GM04503 (cell line): ENCODE measurements around the gene SLC22A2.

Experiments
- DNase-seq: peaks from one replicate; pipeline ENCODE4 v3.0.0-alpha.2; 2012; ENCODE audit warnings: low read depth

SLC22A2 gene

DNA sequence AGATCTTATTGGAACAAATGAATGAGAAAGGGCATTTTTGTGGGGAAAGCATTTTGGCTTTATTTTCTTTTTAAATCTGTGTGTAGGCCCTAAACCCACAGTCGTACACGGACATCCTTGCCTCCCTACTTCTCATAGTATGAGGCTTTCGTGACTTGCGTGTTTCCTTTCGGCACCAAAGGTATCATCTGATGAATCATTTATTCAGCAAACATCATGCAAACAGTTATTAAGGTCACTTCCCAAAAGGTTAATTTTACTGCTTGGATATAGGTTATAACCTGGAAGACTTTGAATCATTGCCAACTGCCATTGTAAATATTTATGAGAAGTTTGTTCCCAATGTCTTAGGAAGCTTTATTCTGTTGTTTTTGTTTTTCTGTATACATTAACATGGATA is 15.1 kb upstream of the SLC22A2 start:
- DNase-seq = no peak

DNA sequence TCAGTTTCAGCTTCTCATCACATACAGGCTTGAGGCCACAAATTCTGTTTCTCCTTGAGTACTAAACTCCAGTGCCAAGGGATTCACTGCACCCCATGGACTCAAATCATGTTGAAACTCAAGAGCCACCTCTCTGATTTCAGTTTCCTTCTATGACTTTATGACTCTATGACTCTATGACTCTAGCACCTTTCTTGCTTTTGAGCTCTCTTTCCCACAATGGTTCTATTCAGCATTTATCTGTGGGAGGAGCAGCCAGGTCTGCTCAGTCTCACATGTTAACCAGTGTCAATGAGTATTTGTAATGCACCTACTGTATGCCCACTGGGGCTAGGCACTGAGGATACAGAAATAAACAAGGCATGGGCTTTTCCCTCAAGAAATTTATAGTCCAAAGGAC is 14.6 kb upstream of the SLC22A2 start:
- DNase-seq = no peak

DNA sequence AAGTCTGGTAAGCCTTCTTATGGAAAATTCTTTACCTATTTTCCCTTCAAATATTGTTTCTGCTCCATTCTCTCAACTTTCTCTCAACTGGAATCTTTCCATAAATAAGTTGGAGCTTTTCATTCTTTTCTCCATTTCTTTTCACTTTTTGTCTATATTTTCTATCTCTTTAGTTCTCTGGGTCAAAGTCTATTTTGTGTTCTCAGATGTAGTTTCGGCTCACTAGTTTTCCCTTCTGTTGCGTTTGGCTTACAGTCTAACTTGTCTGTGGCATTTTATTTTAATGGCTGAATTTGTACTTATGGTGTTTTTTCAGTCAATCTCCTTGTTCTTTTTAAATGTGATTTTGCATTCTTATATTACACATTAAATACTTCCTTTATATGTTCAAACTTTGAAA is 14.1 kb upstream of the SLC22A2 start:
- no peak for DNase-seq

DNA sequence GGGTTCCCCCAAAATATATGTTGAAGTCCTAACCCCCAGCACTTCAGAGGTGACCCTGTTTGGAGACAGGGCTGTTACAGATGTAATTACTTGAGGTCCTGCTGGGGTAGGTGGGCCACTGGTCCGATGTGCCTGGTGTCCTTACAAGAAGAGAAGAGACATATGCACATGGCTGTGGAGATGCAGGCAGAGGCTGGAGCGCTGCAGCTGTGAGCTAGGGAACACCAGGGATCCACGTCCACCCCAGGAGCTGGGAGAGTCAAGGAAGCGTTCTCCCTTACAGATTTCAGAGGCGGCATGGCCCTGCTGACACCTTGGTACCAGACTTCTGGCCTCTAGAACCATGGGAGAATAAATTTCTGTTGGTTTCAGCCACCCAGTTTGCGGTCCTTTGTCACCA is 11.7 kb upstream of the SLC22A2 start:
- no peak for DNase-seq

DNA sequence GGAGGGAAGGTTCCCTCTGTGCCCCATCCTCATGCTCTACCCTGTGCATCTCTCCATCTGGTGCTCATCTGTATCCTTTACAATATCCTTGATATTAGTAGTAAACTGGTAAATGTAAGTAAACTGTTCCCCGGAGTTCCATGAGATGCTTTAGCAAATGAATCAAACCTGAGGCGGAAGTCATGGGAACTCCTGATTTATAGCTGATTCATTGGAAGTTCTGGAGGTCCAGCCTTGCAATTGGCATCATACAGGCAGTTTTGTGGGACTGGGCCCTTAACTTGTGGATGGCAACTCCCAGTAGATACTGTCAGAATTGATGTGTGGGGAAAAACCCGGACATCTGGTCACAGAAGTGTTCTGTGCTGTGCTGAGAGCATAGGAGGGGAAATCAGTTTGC is 11.2 kb upstream of the SLC22A2 start:
- no peak for DNase-seq

DNA sequence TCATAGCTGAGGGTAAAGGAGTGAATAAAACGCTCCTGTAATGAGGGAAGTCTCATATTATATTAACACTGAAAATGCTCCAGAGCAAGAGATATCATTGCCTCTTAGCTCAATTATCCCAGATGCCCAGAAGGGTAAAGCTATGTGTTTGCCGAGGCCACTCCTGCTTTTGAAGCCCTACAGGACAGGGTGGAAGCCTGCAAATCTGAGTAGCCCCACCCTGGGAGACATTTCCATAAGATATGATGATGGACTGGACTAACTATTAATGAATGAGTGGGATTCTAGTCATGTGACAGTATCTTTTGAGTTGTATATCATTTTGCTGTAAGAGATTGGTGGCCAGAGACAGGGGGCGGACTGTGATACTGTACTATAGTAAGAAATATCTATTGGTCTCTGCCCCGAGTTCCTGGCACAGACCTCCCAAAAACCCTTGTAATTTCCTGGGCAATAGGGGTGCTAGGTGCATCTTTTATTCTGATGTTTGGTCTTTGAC is 10.5 kb upstream of the SLC22A2 start:
- no peak for DNase-seq

DNA sequence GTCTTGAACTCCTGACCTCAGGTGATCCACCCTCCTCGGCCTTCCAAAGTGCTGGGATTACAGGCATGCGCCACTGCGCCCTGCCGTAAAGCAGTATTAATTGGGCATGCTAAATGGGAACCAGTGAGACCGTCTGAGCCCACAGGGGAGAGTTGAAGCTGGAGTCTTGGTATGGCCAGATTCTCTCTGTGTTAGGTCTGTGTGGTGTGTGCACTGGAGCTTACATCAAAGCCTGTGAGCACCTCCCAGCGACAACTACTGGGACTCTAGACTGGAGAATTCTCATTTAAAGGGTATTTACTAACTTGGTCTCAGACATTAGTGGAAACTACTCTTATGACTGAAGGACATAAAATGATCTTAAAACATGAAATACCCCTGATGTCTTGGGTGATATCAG is 8.5 kb upstream of the SLC22A2 start:
- no peak for DNase-seq

DNA sequence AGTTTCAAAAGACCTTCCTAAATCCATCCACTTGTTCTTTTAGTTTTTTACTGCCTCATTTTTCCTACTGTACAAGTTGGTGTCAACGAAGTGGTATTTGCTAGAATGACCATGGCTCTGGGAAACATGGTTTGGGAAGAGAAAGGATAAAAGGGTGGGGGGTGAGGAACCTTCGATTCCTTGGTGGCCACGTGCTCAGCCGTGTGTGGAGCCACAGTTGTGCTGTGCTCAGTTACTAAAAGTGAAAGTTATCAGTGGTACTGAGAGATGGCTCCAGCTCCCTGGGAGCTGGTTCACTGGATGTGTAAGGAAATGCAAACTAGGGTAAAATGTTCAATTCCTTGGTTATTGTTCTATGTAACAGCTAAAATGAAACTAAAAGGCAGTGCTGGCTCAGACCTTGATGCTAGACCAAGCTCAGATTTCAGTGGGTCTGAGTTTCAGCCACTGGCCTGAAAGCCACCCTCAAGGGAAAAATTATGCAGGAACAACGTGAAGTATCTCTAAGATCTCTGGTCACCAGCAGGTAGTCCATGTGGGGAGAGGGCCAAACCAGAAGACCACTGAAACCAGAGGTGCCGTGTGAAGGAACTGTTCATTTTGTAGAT is 7.4 kb upstream of the SLC22A2 start:
- no peak for DNase-seq

DNA sequence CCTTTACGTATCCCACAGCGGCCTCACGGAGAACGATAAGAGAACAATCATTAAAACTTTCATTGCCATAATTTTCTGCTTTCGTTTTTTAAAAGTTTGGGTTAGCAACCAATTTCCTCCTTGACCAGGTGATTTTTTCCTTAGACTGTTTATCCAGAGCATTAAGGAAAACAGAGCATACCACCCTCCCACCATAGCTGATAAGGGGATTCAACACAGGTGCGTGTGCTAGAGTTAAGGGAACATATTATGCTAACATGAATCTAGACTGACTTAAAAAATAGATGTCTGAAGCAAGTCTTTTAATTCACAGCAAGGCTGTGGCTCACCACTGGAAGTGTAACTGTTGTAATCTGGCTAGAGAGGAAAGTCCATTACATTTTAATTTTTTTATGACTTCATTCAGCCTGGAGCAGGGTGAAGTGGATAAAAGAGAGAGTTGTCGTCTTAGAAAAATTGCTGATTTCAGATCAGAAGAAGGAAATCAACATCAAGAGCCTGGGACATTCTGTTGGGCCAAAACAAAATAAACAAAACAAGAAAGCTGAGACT is 5.5 kb upstream of the SLC22A2 start:
- no peak for DNase-seq

DNA sequence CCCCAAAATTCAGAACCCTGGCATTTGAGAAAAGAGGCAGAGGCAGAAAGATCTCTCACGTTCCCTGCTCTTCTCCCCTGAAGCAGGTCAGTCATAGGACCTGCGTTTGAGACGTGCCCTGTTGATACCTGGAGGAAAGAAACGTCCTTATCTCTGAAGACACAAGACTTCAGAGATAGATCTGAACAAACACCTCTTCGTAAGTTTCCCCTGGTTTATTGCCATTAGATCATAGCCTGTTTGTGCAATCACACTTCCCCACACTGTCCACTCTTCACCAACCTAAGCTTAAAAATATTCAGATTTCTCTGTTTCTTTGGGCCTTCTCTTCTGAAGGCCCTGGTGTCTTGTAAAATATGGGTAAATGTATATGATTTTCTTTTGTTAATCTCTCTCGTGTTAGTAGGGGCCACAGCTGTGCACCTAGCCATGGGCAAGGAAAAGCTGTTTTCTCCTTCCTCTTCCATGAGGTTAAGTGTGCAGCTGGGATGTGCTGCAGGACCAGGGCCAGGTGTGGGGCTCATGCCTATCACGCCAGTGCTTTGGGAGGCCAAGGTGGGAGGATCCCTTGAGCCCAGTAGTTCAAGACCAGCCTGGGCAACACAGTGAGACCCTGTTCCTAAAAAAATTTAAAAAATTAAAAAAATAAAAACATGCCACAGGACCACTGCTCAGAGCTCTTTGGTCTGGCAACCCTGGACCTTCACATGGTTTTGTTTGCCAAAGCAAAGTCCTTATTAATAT is 4.7 kb upstream of the SLC22A2 start:
- no peak for DNase-seq

DNA sequence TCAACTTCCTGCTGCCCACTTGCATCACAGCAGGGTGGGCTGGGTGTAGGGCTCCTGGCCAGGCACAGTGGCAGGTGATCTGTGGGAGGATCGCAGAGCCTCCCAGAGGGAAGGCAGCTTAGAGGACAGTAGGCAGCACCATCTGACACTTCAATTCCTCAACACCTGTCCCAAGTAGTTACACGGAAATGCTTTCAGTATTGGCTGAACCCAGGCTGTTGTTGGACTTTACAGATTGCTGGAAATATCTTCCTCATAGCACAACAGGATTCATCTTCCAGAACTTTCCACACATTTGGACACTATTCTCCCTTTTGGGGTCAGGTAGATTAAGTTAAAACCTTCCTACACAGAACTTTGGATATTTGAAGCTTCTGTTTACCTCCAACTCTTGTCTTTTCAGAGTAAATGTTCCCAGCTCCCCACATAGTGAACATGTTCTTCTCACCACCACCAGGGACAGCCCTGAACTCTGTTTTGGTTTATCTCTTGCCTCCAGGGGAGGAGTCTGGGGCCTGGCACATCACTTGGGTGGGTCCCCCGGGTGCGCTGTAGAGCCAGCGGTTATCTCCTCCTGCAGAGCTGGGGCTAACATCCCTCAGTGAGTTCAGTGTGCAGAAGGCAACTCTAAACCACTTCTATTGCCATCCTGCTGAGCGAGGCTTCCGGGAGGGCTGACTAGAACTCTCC is 3.5 kb upstream of the SLC22A2 start:
- DNase-seq = no peak

DNA sequence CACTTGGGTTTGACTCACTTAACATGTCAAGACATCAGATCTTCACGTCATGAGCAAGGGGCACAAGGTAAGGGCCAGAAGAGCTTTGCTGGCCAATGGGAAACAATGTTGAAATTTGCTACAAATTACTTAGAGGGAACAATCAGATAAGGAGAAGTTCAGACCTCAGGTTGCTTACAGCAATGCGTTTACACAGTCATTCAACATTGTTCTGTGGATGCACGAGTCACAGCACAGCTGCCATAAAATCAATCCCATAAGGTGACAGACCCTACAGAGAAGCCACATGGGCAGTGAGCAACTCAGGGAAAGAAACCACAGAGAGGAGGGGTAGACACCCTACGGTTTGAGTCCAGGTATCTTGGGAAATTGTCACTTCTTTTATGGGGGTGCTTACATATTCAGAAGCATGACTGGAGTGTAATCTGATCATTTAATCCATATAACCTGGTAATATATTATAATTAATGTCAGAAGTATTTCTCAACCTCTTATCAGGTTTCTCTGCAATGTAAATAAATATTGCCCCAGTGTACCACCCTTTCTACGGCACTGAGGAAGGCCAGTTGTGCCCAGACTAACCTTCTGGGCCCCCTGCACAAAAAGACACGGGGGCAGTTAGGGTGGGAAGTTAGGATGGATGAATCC is 2.3 kb upstream of the SLC22A2 start:
- no peak for DNase-seq

DNA sequence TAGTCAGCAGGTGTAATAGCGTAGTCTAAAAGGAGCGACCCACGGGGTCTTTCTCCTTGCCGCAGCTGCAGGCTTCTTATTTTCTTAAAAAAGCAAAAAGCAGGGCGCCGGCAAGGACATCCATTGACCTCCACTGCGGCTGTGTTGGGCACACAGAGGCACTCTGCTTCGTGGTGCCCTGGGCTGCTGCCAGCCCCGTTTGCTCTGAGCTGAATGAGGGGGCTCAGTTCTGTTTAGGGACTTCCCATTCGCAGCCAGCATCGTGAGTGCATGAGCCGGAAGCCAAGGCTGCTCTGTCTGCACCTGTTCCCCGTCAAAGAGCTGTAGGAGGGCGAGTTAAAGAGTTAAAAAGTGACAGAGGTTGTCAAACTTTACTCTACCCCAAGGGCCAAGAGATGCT is 1.7 kb upstream of the SLC22A2 start:
- DNase-seq = no peak

DNA sequence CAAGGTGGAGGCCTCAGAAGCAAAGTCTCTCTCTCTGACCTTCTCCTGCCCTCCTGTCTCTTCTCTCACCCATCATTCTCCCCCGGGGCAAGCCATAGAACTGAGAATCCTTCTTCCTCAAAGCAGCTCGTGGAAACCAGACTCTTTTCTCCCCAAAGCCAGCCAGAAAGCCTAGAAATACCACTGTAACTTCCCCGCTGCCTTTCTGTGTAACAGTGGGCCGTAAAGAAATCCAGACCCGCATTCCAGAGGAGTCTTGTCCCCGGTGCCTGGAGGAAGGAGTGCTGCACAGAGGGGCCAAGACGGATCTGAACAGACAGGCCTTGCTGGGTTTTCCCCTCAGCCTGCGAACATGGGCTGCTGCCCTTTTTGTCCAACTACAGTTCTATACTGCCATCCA is 977 bp upstream of the SLC22A2 start:
- DNase-seq = no peak

DNA sequence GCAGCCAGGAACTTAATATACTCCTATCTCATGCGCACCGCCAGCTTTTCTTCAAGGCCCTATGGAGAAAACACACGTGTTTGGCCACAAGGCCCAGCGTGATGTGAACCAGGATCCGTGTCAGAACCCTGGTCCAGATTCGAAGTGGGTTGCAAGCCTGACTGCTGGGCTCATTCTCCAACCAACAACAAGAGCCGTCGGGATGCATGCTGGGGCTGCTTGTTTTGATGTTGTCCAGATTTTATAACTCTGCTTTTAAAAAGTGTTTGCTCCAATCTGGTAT is 463 bp upstream of the SLC22A2 start:
- DNase-seq = no peak

DNA sequence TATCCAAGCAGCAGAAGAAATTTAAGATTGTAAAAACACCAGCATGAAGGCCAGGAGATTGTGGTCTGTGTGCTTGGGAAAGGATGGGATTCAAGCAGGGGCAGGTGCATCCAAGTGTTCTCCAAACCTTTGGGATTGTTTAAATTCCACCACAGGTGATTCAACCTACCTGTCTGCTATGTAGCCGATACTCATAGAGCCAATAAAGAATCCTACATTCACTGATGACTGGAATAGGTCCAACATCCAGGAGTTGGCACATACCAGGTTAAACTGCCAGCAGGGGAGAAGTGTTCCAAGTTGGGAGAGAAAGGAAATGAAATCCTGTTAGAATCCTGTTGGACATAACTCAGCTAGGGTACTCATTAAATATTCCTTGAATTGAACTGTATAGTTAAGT is 2.2 kb downstream of the SLC22A2 start:
- no peak for DNase-seq

DNA sequence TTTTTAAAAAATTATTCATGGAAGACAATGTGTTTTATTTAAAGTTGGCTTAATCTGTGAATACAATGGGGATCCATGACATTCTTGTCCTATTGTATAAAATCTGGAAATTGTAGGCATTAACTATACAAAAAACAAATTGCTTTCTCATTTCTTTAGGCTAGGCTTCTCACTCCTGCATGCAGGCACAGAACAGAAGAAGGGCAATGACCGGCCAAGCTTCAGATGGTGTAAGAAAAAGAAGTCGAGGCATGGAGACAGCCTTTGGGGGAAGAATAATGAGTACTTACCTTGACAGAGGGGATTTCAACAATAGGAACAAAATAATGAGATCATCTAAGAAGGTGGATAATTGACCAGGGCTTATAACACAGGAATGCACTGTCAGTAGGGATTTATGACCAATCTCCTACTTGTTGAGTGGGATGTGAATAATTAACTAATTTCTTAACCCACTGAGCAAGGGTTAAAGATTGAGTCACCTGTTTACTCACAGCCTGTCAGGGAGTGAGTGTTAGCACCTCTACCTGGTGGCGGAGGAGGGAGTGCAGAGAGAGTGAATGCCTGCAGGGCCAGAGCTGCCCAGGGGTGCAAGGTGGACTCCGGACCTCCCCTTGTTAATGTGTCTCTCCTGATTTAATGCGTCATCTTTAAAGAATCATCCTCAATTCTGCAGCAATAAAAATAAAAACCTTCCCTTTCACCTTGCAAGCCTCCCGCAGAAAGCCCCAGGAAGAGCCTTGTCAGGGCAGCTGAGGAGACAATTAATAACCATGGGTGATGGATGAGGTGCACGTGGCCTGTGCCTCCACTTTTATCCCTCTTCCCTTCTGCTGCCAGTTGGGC is 3.9 kb downstream of the SLC22A2 start:
- no peak for DNase-seq

DNA sequence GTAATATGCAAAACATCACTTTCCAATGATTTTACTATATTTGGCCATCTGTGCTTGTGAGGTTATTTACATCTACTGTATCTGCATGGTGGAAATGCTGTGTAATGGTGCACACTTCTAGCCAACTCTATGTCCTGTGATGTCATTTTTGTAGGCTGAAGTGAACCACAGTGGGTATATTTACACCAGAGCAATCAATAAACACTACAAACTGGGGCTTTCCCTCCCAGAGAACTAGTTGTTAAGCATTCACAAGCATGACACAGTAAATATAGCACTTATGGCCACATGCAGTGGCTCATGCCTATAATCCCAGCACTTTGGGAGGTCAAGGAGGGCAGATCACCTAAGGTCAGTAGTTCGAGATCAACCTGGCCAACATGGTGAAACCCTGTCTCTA is 4.9 kb downstream of the SLC22A2 start:
- DNase-seq = no peak

DNA sequence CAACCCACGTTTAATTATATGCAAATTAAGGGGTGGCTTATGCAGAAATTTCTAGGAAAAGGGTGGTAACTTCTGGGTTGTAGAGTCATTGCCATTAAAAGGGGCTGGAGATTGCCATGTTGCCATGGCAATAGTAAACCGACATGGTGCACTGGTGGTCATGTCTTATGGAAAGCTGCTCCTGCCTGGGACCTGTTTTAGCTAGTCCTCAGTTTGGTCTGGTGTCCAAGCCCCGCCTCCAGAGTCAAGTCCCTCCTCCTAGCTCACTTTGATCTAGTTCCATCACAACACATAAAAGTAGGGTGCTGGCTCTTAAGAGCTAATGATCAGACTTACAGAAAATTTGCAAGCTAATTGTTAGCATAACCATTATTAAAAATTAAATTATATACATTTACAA is 5.3 kb downstream of the SLC22A2 start:
- no peak for DNase-seq

DNA sequence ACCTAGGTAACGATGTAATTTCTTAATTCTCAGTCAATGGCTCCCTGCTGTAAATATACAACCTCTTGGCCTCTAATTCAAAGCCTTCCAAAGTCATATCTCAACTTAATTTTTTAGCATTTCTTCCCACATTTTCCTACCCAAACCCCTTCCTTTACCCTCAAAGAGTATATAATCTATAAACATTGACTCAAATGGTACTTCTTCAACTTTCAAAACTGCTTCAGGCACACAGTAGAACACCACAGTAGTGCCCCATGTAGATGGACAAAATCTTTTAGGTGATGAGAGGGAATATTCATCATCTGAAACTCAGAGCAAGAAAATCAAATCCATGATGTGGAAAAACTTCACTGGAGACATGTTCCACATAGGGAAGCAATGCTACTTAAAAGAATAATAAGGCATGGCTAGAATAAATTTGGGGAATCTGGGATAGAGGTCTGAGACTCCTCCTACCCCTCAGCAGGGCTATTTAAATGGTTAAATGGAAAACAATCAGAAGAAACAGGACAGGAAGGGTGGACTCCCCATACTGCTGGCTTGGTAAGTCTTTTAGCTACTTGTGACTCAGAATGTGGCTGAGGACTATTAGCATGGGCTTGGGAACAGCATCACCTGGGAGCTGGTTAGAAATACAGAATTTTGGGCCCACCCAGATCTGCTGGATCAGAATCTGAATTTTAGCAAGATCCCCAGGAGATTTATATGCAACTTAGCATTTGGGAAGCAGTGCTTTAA is 6.4 kb downstream of the SLC22A2 start:
- no peak for DNase-seq

DNA sequence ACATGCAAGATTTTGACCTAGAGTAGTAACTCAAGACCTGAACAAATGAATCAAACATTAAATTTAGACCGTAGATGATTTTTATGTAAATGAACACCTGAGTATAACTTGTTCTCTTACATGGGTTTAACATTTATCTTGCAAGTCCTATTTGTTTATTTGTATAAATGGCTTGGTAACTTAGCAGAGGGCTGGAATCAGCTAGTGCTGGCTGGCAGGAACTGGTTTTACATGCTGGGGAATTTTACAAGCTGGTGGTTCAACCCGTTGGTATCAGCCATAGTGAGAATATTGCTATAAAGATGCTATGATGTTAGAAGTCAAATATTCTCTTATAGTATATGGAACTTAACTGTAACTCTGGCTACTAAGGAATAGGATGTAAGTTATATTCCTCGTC is 8.9 kb downstream of the SLC22A2 start:
- no peak for DNase-seq
